ENCODE results near the gene TMEM186. TPM values are rescaled to one million over a fixed set of nuclear protein-coding genes. Genes with fewer than 3 reads are reported as not detected.
A peak's percentile ranks its signal among the peaks of the same experiment; 100 is the strongest.

TMEM186 gene
- total and polyA plus RNA-seq, 2 of the 8 experiments (the other 6 are each of a cell fraction or from before 2014, with no cell fraction given), result 13.1 TPM

DNA sequence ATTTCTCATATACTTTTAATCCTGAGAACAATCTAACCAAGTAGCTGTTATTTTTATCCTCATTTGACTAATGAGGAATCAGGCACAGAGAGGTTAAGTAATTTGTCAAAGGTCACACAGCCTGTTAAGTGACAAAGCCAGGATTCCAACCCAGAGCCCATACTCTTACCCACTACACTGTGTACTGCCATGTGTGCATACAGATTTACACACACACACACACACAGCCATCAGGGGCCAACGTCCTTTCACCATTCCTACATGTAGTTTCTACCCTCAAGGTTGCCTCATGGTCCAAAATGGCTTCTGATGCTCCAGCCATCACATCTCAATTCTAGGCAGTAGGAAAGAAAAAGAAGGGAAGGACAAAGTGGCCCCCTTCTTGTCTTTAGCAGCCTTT, 22.1 kb downstream of the TMEM186 start:
- ChIA-PET CTCF (ENCODE audit: partially characterized antibody) (interaction anchor here (1.2 to 26.4 kb wide), 3 partner anchors 16 to 111 kb away, joined by 3 to 404 read pairs (median 11); partner anchors contain the start of gene ABAT), POLR2A (ENCODE audit: partially characterized antibody) (no interaction called here)
- DNase-seq (ENCODE audit: low read depth in 1 of 2, low spot score in 2 of 2), result no peak
- Histone ChIP-seq H4K8ac (ENCODE audit: extremely low read depth, insufficient read depth, low read length) (no peak overlapping the region), H3K79me2 (ENCODE audit: control insufficient read depth in 1 of 2, insufficient read depth in 2 of 2, low read length in 2 of 2) (no peaks in the 10 kb centered on the region), H3K27ac (ENCODE audit: low read depth, low read length) (no peak overlapping the region), H4K20me1 (replicated peaks in 1 of 2; ENCODE audit: control insufficient read depth in 1 of 2, insufficient read depth in 2 of 2, low read length in 2 of 2) (no peaks in the 10 kb centered on the region), H3K9me3 (ENCODE audit: insufficient read depth in 2 of 2, low read depth in 1 of 2, low read length in 1 of 2) (no peaks in the 10 kb centered on the region), H2BK12ac (ENCODE audit: low read depth, low read length) (no peak overlapping the region), H3K56ac (replicated peaks; ENCODE audit: insufficient read length, low read depth, low read length) (no peak overlapping the region), H3K4me1 (replicated peaks in 1 of 4; ENCODE audit: control insufficient read depth in 3 of 4, insufficient read depth in 4 of 4, low read length in 3 of 4) (peaks cover 0 to 1% (median 0%) of the 10 kb centered on the region in 4 experiments; a peak in 1 of 7 replicates), H3K36me3 (ENCODE audit: control insufficient read depth in 2 of 4, insufficient read depth in 4 of 4, low read length in 3 of 4) (peaks cover 0 to 9% (median 0%) of the 10 kb centered on the region in 4 experiments; a peak in 1 of 8 replicates), H3K23ac (ENCODE audit: insufficient read length) (no peak overlapping the region), H4K5ac (ENCODE audit: insufficient read length, low read depth, low read length) (no peak overlapping the region), H3K23me2 (ENCODE audit: low read depth, low read length) (no peaks in the 10 kb centered on the region), H2AFZ (ENCODE audit: low read length) (no peak overlapping the region), H2BK15ac (ENCODE audit: low read length) (no peak overlapping the region), H2BK20ac (ENCODE audit: low read length) (no peak overlapping the region), H3K4ac (replicated peaks; ENCODE audit: insufficient read length, low read depth, low read length) (no peak overlapping the region), H3K4me3 (ENCODE audit: extremely low read depth in 1 of 4, insufficient read depth in 2 of 4, low read depth in 3 of 4, low read length in 4 of 4) (no peak overlapping the region), H3K27me3 (replicated peaks in 1 of 4; ENCODE audit: control insufficient read depth in 3 of 4, extremely low read depth in 1 of 4, insufficient read depth in 3 of 4, low read length in 3 of 4) (no peaks in the 10 kb centered on the region; a peak in 1 of 7 replicates), H3K14ac (ENCODE audit: insufficient read length) (no peak overlapping the region), H2BK120ac (replicated peaks; ENCODE audit: low read depth, low read length) (no peak overlapping the region), H2BK5ac (ENCODE audit: low read depth, low read length) (no peak overlapping the region), H3K9ac (replicated peaks in 1 of 4; ENCODE audit: extremely low read depth in 1 of 4, low read depth in 3 of 4, low read length in 3 of 4) (no peak overlapping the region), H3K79me1 (ENCODE audit: low read depth, low read length) (no peaks in the 10 kb centered on the region), H3K4me2 (ENCODE audit: insufficient read depth in 1 of 2, low read depth in 2 of 2, low read length in 2 of 2) (no peak overlapping the region), H3K18ac (ENCODE audit: extremely low read depth, low read length) (no peak overlapping the region), H2AK5ac (ENCODE audit: low read depth, low read length) (no peak overlapping the region), H4K91ac (replicated peaks; ENCODE audit: insufficient read length, low read length) (no peak overlapping the region)
- no peak for FAIRE-seq
- 83% methylated on average over 1 of the region's 1 CpG; no CpG with 5 or more reads in 1 of the 2 experiments for WGBS, 2 experiments (ENCODE audit: extremely low coverage in 1 of 2, insufficient coverage in 1 of 2, insufficient read length in 1 of 2, insufficient replicate concordance in 2 of 2, low coverage in 1 of 2, low lambda C conversion rate in 2 of 2, missing lambda C conversion rate in 1 of 2)
- no peak for TF ChIP-seq KDM4A (IDR thresholded peaks at IDR 0.05; ENCODE audit: low read depth, low read length, severe bottlenecking)
- TF ChIP-seq KDM1A (IDR thresholded peaks at IDR 0.05; ENCODE audit: borderline replicate concordance, low read length), result peak; percentile 83; the same call in 1 of the 2 replicates
- TF ChIP-seq NRF1 (IDR thresholded peaks at IDR 0.05; ENCODE audit: low read depth, low read length), result no peak
- TF ChIP-seq NANOG (IDR thresholded peaks at IDR 0.05; ENCODE audit: insufficient read depth, low read depth, low read length, poor library complexity, severe bottlenecking), result no peak
- TF ChIP-seq HDAC2 (IDR thresholded peaks at IDR 0.05; ENCODE audit: borderline replicate concordance in 1 of 2, low read depth in 2 of 2, low read length in 2 of 2), result peak in 1 of 2 experiments; percentile 89; a peak in 1 of 4 replicates
- TF ChIP-seq, protein P1, sequence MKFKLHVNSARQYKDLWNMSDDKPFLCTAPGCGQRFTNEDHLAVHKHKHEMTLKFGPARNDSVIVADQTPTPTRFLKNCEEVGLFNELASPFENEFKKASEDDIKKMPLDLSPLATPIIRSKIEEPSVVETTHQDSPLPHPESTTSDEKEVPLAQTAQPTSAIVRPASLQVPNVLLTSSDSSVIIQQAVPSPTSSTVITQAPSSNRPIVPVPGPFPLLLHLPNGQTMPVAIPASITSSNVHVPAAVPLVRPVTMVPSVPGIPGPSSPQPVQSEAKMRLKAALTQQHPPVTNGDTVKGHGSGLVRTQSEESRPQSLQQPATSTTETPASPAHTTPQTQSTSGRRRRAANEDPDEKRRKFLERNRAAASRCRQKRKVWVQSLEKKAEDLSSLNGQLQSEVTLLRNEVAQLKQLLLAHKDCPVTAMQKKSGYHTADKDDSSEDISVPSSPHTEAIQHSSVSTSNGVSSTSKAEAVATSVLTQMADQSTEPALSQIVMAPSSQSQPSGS (IDR thresholded peaks at IDR 0.05; ENCODE audit: low read length), result no peak
- TF ChIP-seq RXRA (IDR thresholded peaks at IDR 0.05; ENCODE audit: insufficient read depth, low read depth, low read length), result no peak
- no peak for TF ChIP-seq SP4 (IDR thresholded peaks at IDR 0.05; ENCODE audit: low read length)

Measured in H1 (cell line).